Stimulated activated CD8-positive, alpha-beta memory T cell treated with anti-CD3 and anti-CD28 coated beads, Interleukin-2, amount 100 ng/mL, for 48 hours (primary cell): ENCODE results near the gene ZFY.

Experiments used
- DNase-seq, 2 donors: peaks; one replicate each; pipeline ENCODE4 v3.0.0-alpha.2; 2020; ENCODE audit warnings: low read depth in 2 of 2

The ZFY gene

DNA sequence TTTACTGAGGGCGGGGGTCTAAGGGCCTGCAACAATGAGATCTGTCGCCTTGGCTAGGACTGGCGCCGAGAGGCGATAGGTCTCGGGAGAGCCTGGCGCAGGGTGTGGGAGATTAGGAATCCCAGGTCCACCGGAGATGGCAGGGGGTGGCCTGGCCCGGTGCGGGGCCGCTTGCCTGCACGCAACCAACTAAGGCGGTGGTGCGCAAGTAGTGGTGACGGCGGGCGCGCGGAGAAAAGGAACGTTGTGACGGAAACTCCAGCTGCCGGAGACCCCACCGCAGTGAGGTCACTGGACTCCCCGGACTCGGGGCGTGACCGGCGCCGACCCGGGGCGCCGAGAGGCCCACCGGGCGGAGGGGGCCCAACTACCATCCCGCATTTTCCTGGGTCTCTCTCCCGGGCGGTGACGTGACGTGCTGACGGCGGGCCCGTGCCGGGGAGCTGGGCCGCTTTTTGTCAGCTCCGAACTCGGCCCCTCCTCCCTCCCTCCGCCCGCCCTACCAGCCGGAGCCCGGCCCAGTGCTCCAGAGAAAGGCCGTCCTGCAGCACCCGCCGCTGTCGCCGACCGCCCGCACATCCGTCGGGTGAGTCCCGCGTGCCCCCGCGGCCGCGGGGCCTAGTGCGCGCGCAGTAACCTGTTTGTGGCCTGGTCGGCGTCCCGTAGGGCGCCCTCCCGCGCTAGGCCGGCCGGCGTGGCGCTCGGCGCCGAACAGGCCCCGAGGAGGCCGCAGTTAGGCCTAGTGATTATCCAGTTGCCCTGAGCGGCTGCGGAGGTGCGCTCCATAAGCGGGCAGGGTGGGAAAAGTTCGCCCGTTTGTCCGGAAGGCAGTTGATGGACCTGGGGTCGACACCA lies at the start of gene ZFY:
ZFY (plus strand) TSS at position 521 of the 855 bp plus-strand sequence. CDS start 18,556 bp downstream, outside the sequence.
- DNase-seq, result peak in 1 of 2 donors; percentile 36

- no peak for DNase-seq
Measured at GRCh38 chrY:2885880-2886279, 49.3 kb upstream of the ZFY start.

GRCh38 chrY:2887386-2887785 lies 47.8 kb upstream of the ZFY start:
- peak in 1 of 2 donors; percentile 8 for DNase-seq

DNA sequence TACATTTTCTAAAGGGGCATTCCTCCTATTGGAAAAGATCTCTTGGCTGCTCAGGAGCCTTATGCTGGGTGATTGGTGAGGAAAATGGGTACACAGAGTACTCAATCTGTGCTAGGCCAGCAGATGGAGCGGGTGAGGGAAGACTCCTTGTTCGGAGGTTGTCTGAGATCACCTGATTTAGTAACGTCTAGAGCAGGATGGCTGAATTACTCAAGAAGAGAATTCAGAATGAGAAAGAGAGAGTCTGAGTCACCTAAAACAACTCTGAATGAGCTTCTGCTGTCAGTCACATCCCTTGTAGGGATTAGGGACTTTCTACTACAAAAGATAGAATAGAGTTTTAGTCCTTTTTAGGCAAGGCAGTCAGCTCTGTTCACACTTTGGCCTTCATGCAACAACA lies 47.2 kb upstream of the ZFY start:
- no peak for DNase-seq

- no peak for DNase-seq
Measured at GRCh38 chrY:2893471-2893870, 41.7 kb upstream of the ZFY start.

DNA sequence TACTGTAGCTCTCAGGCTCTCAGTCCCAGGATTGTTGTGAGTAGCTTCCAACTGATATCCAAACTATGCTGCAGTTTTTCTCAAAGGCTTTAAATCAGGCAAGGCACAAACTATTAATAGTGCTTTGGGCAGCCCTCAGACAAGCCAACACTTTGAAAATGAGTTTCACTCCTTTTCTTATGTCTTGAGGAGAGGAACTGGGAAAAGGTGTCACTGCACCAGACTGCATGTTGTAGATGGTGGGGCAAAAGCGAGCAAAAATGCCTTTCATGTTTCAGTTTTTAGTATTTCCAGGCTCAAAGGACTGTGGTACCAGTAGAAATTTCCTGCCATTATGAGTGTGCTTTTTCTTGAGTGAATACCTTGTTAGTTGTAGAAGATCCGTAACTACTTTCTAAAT lies 39.1 kb upstream of the ZFY start:
- no peak for DNase-seq

DNA sequence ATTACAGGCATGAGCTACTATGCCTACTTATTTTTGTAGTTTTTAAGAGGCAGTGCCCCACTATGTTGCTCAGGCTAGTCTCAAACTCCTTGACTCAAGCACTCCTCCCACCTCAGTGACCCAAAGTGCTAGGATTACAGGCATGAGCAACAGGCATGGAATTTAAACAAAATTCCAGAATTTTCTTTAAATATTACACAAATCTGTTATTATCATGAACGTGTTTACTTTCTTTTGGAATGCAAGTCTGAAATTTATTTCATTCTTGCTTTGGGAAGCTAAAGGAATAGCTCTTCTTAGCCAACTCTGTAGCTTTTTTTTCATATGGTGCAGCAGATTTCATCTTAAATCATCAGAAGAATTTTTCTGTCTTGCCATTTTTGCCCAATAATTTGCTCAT lies 27.8 kb upstream of the ZFY start:
- no peak for DNase-seq

GRCh38 chrY:2913066-2913815 lies 21.9 kb upstream of the ZFY start:
- no peak for DNase-seq

DNA sequence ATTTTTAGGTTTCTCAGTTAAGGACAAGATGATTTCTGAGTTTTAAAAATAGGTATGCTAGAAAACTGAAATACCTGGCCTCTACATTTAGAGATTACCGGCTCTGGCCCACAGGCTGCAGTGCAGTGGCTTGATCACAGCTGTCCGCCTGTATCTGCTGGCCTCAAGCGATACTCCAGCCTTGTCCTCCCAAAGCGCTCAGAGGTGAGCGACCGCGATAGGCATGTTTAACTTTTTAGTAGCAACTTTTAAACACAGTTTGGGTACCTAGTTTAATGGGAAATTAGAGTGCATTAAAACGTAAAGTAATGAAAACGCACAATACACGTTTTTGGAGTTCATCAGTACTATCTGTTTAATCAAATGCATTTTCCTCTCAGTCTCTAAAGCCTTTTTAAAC lies 1.1 kb upstream of the ZFY start:
- DNase-seq, result no peak

- peak in 1 of 2 donors; percentile 72 for DNase-seq
Measured at GRCh38 chrY:2935716-2936435, 695 bp downstream of the ZFY start.

DNA sequence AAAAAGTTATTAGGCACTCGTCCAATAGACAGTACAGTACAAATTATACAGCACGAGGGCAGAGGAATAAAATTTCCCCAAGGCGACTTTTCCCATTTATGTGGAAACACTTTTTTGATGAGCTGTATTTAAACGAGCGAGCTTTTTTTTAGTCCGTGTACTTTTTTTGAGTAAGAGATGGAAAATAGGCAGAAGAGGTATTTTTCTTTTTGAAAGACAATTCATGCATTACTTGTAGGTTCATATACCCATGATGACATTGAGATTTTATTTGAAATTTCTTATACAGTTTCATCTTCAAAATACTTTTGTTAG lies 1.2 kb downstream of the ZFY start:
- no peak for DNase-seq

DNA sequence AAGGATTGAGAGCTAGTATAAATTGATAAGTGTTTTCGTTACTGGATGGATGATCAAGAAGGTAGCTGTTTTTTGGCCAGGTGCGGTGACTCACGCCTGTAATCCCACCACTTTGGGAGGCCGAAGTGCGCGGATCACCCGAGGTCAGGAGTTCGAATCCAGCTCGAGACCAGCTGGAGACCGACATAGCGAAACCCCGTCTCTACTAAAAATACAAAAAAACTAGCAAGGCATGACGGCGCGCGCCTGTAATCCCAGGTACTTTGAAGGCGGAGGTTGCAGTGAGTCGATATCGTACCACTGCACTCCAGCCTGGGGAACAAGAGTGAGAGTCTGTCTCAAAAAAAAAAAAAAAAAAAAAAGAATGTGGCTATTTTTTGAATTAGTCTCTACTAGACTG lies 2.0 kb downstream of the ZFY start:
- DNase-seq, result no peak

- DNase-seq, result no peak
Measured at GRCh38 chrY:2949590-2950252, 14.5 kb downstream of the ZFY start.

DNA sequence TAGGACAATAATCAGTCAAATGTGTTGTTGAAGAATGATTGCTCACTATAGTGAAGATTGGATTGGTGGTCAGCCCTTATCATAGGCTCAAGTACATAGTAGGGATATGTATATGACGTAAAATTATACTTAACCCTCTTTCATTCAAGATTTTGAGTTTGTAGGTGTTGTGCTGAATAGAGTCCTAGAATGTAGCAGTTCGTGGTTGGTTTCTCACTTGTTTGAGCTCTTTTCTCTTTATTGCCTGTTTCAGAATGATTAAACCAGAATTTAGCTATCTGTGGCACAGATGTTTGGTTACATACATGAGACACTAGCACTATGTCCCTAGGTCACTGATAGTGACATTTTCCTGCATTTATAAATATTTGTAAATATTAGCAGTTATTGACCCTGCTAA lies 15.5 kb downstream of the ZFY start:
- no peak for DNase-seq

GRCh38 chrY:2952912-2953311 lies 17.7 kb downstream of the ZFY start:
- DNase-seq, result no peak

DNA sequence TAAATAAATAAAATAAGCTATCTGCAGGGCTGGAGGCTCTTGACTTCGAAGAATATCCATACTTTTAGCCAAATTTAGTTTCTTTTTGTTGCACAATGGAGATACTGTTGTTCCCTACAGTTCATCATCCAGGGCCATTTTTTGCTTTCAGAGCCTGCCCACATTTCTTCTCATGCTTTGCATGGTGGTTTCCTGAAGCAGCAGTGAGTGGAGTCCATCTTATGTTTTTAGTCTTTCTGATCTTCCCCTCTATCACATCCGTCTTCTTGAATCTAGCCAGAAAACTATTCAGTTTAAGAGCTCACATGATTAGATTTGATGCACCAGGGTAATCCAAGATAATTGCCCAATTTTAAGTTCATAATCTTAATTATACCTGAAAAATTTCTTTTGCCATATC lies 19.6 kb downstream of the ZFY start:
- DNase-seq, result no peak

GRCh38 chrY:2955561-2955960 lies 20.4 kb downstream of the ZFY start:
- DNase-seq, result no peak

- no peak for DNase-seq
Measured at GRCh38 chrY:2962061-2962460, 26.9 kb downstream of the ZFY start.

DNA sequence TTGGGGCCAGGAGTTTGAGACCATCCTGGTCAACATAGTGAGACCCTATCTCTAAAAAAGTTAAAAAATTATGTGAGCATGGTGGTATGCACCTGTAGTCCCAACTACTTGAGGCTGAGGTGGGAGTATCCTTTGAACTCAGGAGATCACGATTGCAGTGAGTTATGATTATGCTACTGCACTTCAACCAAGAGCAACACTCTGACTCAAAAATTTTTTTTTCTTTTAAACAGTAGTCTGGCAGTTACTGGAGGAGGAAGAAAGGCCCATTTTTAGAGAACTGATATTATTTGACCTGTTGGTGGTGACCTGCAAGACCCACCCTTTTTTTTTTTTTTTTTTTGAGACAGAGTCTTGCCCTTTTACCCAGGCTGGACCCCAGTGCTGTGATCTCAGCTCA lies 29.6 kb downstream of the ZFY start:
- DNase-seq, result no peak

DNA sequence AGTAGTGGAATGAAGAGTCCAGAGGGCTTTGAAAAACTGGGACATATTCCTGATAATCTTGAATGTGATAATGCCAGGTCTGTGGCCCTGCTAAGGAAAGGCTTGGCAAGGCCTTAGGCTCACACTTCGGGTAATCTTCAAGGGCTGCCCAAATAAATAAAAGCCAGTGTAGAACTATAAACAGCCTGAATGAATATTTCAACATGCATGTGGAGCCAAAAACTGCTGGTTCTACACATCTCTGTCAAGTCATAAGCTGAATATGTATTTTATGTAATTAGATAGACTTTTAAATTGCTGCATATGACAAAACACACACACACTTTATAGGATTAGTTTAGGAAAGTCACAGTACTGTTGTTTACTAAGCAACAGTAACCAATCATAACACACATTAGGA lies 30.4 kb downstream of the ZFY start:
- DNase-seq, result no peak

DNA sequence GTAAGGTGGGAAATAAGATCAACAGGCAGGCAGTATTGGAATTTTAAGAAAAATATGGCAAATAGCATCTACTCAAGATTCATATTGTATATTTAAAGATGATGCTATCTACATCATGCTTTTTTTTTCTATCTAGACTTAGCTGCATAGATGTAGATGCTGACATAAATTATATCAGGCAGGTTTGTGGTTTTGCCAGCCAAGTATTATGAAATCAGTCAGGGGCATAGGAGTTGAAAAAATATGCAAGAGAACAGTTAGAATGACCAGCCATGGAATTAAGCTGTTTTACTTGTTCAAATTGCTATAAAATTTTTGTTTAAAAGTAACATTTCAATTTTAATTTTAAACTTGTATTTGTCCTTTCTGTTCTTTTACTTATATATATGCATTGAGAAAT lies 34.4 kb downstream of the ZFY start:
- no peak for DNase-seq

DNA sequence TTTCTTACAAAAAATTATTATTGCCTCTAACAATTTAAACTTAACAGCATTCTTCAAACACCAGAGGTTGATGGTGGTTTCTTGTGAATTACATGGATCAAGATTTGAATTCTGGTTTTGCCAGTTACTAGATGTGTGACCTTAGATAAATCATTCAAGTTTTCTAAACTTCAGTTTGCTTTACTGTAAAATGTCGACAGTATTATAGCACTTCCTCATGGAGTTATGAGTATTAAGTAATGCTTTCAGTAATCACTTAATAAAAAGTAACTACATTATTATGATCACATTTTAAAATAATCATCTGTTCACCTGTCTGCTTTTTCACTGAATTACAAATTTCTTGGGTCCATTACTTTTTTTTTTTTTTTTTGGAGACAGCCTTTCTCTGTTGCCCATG lies 37.5 kb downstream of the ZFY start:
- no peak for DNase-seq
